OCI-M2 (cell line): ENCODE measurements around the gene AKR1C8.
"Not testable (repeated sequence)": the region's sequence is repeated elsewhere in the genome, so short reads cannot be mapped to it uniquely, and the experiment has no call there.

Experiments used
- DNase-seq: peaks from one replicate; lab custom pipeline; 2025; ENCODE audit not compliant: unreplicated experiment; lab: John Stamatoyannopoulos, UW

AKR1C8 gene

GRCh38 chr10:5109861-5110260 lies 75.1 kb downstream of the AKR1C8 start:
- not testable (repeated sequence) for DNase-seq

GRCh38 chr10:5108658-5109416 lies 76.1 kb downstream of the AKR1C8 start:
- DNase-seq, result no peak

- no peak for DNase-seq
Observed at GRCh38 chr10:5107860-5108526, 77.0 kb downstream of the AKR1C8 start.

GRCh38 chr10:5106553-5106952 lies 78.4 kb downstream of the AKR1C8 start:
- DNase-seq, result no peak

GRCh38 chr10:5105626-5106025 lies 79.3 kb downstream of the AKR1C8 start:
- no peak for DNase-seq
